Psoas muscle (tissue), 8 donors: ENCODE data around the gene TNNI3K. TPM values are rescaled to one million over a fixed set of nuclear protein-coding genes. Genes with fewer than 3 reads are reported as not detected.
A peak's percentile ranks its signal among the peaks of the same experiment; 100 is the strongest.

Source experiments
- ATAC-seq, 4 donors: fragments of 200-7000 bp; cut with Tn5 transposase; one replicate each; pipeline ENCODE4 v1.9.1; 2020; ENCODE audit warnings: moderate library complexity in 3 of 4, mild to moderate bottlenecking in 2 of 4
- DNase-seq, 2 donors: peaks; one replicate each; pipeline ENCODE4 v3.0.0-alpha.2; 2020
- H3K27ac ChIP-seq: fragments of 200-600 bp; one replicate; pipeline ENCODE4 v1.8.0; 2022
- H3K27me3 ChIP-seq, 3 donors: fragments of 200-600 bp in 1 of 3; one replicate each; pipeline versions ENCODE4 v1.6.1 to v1.8.0; 2013 to 2022; ENCODE audit warnings: low read length in 2 of 3, mild to moderate bottlenecking in 2 of 3, moderate library complexity in 1 of 3; ENCODE audit not compliant: insufficient read depth in 3 of 3
- H3K36me3 ChIP-seq, 2 donors: fragments of 200-600 bp in 1 of 2; one replicate each; pipeline versions ENCODE4 v1.6.1 to v1.8.0; 2013 to 2022; ENCODE audit warnings: low read depth in 1 of 2, mild to moderate bottlenecking in 1 of 2, moderate library complexity in 1 of 2; ENCODE audit not compliant: insufficient read depth in 1 of 2
- H3K4me1 ChIP-seq: fragments of 200-600 bp; one replicate; pipeline ENCODE4 v1.8.0; 2022
- H3K4me3 ChIP-seq: fragments of 200-600 bp; one replicate; pipeline ENCODE4 v1.8.0; 2022; ENCODE audit warnings: mild to moderate bottlenecking
- H3K9me3 ChIP-seq: fragments of 200-600 bp; one replicate; pipeline ENCODE4 v1.8.0; 2022
- WGBS, 3 donors: extraction: QIAGEN DNeasy Blood & Tissue Kit; methylation state at CpG; one replicate each; pipeline versions ENCODE4 v1.1.6 to v1.1.7; 2013; 5-methylcytosine and 5-hydroxymethylcytosine counted together
- intact Hi-C, 2 donors: fragments of 100-400 bp; cut with DNase I; formaldehyde crosslinking; loops; one replicate each; pipeline versions ENCODE4 v1.11.0 to v1.14.2; 2022
- polyA plus RNA-seq, 3 donors: library from polyadenylated mRNA; stranded (reverse); fragments of 200-250 nt; gene quantifications; one replicate each; pipeline ENCODE4 v1.2.3, GENCODE V29; 2013
- total RNA-seq, 4 donors: library from RNA; stranded (reverse); fragmentation: NEBNext Ultra II Directional in 2 of 4; extraction: Animal tissue kit (Norgen Biotek cat#: 25700) in 2 of 4; gene quantifications; one replicate each; pipeline versions ENCODE4 v1.2.1 to v1.2.4, GENCODE V29; 2021 to 2023
- TF ChIP-seq, protein P1 (sequence below): fragments of 200-600 bp; IDR thresholded peaks from one replicate; pipeline ENCODE4 v1.8.0; 2022; ENCODE audit warnings: antibody characterized with exemption
- donor health status: healthy with polysubstance abuse.
- donor health status: DM: no; HTN: no; CAD: no; lungs with moderate emphysema.
- donor health status: Bipolar disorder and iron deficiency.
- donor health status: healthy.
- donor health status: DM: yes; HTN: yes; CAD: no.
- donor health status: DM: no; HTN: no; CAD: no.
- donor health status: DM: no; HTN: no; CAD: no.
- donor health status: DM: yes; HTN: yes; CAD: no.

Gene TNNI3K
- total and polyA plus RNA-seq, 7 donors = 0.12 to 2.4 (median 1.2) TPM

DNA sequence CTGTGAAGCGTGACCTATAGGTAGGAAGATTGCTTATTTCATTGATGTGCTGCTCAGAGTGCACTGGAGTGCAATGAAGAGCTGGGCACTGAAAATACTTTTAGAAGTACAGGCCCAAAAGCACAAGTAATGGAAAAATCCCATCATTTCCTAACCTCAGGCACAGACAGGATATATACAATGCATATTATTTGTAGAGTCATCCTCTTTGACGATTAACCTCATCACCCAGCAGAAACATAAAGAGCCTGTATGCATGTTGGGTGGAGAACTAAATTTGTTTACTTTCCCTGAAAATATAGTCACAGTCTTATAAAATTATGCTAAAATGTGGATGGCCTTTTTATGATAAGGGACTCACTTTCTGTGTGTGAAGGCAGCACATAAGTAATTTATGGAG lies 98.1 kb downstream of the TNNI3K start:
- intact Hi-C loops = no loop called here

DNA sequence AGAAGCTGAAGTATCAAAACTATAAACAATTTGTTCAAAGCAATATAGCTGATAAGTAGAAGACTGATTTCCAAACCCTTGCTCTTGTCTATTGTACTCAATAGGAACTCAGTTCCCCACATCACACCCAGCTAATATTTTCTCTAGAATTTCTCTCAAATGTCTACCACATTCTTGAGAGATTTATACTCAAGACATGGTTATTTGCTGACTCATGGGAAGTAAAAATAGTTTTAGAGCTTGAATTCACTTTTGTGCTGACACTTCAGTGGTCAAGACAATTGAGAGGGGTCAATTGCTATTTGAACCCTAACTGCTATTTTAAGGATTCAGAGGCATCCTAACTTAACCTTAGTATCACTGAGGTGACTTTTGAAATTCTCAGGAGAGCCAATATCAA lies 99.0 kb downstream of the TNNI3K start:
- H3K36me3 ChIP-seq = no peaks in the 10 kb centered on the region
- no peaks in the 10 kb centered on the region for H3K4me1 ChIP-seq
- TF ChIP-seq, protein P1, sequence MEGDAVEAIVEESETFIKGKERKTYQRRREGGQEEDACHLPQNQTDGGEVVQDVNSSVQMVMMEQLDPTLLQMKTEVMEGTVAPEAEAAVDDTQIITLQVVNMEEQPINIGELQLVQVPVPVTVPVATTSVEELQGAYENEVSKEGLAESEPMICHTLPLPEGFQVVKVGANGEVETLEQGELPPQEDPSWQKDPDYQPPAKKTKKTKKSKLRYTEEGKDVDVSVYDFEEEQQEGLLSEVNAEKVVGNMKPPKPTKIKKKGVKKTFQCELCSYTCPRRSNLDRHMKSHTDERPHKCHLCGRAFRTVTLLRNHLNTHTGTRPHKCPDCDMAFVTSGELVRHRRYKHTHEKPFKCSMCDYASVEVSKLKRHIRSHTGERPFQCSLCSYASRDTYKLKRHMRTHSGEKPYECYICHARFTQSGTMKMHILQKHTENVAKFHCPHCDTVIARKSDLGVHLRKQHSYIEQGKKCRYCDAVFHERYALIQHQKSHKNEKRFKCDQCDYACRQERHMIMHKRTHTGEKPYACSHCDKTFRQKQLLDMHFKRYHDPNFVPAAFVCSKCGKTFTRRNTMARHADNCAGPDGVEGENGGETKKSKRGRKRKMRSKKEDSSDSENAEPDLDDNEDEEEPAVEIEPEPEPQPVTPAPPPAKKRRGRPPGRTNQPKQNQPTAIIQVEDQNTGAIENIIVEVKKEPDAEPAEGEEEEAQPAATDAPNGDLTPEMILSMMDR = no peak
- intact Hi-C loops = no loop called here
- no peak overlapping the region for H3K27ac ChIP-seq
- no peaks in the 10 kb centered on the region for H3K9me3 ChIP-seq
- ATAC-seq (no peak), DNase-seq (no peak)
- no peaks in the 10 kb centered on the region for H3K27me3 ChIP-seq
- H3K4me3 ChIP-seq = no peak overlapping the region

More for the DNA sequence above, 98.1 kb downstream of the TNNI3K start:
- DNase-seq (no peak), ATAC-seq (no peak)
- no peak overlapping the region for H3K4me3 ChIP-seq
- no peak overlapping the region for H3K27ac ChIP-seq
- no peaks in the 10 kb centered on the region for H3K4me1 ChIP-seq
- no peaks in the 10 kb centered on the region for H3K9me3 ChIP-seq
- WGBS, 3 donors = 84 to 93% (median 85%) methylated on average over 2 of the region's 2 CpGs
- TF ChIP-seq, protein P1 = no peak
- no peaks in the 10 kb centered on the region for H3K36me3 ChIP-seq
- H3K27me3 ChIP-seq = no peaks in the 10 kb centered on the region

DNA sequence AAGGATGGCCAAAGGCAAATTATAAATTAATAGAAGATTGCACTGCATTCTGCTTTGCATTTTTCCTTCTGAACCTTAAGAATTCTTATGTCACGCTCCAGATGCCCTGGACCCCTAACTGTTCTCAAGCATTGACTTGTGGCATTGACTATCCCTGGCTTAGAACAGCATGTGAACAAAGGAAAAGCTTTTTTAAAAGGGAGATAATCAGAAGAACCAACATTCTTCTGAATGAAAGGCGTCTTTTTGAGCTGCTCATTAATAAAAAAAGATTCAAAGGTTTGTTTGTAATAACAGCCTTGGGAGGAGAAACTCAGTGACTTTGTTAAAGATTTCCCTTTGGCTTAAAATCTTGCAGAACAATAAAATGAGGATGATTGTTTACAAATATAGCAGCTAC lies 105.5 kb downstream of the TNNI3K start:
- Histone ChIP-seq H3K9me3 (no peaks in the 10 kb centered on the region), H3K4me3 (no peak overlapping the region), H3K36me3 (no peaks in the 10 kb centered on the region), H3K4me1 (no peaks in the 10 kb centered on the region), H3K27me3 (no peaks in the 10 kb centered on the region), H3K27ac (no peak overlapping the region)
- no peak for DNase-seq
- intact Hi-C loops = no loop called here
- ATAC-seq = no peak
- WGBS, 3 donors = 78 to 87% (median 87%) methylated on average over 2 of the region's 2 CpGs
- TF ChIP-seq, protein P1 = no peak

- no peaks in the 10 kb centered on the region for H3K9me3 ChIP-seq
- 58 to 77% (median 62%) methylated on average over 4 of the region's 4 CpGs for WGBS, 3 donors
- DNase-seq (no peak), ATAC-seq (no peak)
- intact Hi-C loops = no loop called here
- H3K27me3 ChIP-seq = no peaks in the 10 kb centered on the region
- no peaks in the 10 kb centered on the region for H3K4me1 ChIP-seq
- TF ChIP-seq, protein P1 = no peak
- H3K27ac ChIP-seq = no peak overlapping the region
- H3K4me3 ChIP-seq = no peak overlapping the region
- no peaks in the 10 kb centered on the region for H3K36me3 ChIP-seq
Measured at GRCh38 chr1:74341702-74342339, 106.6 kb downstream of the TNNI3K start.

- Histone ChIP-seq H3K4me3 (no peak overlapping the region), H3K27me3 (no peaks in the 10 kb centered on the region), H3K36me3 (no peaks in the 10 kb centered on the region), H3K27ac (no peak overlapping the region), H3K4me1 (no peaks in the 10 kb centered on the region), H3K9me3 (no peaks in the 10 kb centered on the region)
- 48 to 55% (median 48%) methylated on average over 1 of the region's 1 CpG for WGBS, 3 donors
- ATAC-seq (no peak), DNase-seq (peak in 1 of 2 donors; percentile 39)
- TF ChIP-seq, protein P1 = no peak
- intact Hi-C loops = no loop called here
Measured at GRCh38 chr1:74343216-74343615, 108.0 kb downstream of the TNNI3K start.
